CD4-positive, alpha-beta T cell treated with Interferon gamma for 1 hour (primary cell): Measurements from ENCODE around the gene FGR.
"Not testable (repeated sequence)": the region's sequence is repeated elsewhere in the genome, so short reads cannot be mapped to it uniquely, and the experiment has no call there.

Source experiments
- DNase-seq: peaks from one replicate; pipeline ENCODE4 v3.0.0-alpha.2; 2020

The FGR gene

DNA sequence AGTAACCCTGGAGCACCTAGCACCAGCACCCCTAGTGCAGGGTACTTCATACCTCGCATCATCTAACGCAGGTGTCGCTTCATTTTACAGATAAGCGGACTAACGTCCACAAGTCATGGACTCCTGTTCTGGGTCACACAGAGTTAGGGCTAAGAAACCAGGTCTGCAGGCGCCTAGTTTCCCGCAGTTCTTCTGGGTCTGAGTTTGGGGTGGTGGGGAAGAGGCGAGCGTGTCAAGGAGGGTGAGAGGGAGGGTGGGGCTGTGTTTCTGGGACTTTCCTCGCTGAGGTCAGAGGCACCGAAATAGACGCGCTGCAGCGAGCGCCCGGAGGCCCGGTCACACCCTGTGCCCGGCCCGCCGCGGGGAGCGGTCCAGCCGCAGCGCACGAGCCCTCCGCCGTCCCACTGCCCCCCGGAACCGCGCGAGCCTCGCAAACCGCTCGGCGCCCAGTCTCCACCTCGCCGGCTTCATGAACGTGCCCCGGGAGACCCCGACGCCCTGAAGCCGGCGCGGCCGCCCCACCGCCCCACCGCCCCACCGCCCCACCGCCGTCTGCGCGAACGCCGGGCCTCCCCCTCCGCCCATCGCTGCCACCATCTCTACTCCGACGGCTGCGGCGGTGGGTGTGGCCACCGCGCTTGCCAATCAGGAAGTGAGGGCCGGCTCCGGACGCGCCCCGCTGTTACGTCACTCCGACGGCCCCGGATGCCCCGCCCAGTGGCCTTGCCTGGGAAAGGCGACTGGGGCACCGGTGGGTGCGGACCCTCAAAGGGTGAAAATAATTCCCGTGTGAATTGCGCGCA, 24.7 kb upstream of the FGR start:
- DNase-seq = peak; percentile 92

DNA sequence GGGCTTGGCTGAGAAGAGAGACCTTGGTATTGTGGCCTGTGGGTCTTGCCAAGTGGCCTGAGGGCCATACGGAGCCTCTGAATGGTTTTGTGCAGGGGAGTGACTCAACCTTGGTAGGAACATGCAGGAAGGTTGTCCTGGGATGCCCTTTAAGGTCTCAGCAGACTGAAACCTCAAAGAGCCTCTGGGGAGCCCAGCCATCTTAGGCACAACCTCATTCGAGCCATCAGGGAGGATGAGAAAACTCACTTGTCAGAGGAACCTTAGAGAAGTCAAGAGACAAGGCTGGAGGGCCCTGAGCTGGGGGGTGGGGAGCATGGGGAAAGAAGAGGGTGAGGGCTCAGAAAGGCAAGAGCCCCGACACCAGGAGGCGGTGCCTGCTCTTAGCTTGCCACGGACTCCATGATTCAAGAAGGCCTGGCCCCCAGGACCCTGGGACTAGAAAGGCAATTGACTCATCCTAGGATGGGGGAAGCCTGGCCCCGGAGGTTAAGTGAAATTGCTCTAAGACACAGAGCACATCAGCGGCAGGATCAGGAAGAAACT, 24.0 kb upstream of the FGR start:
- peak; percentile 49 for DNase-seq

DNA sequence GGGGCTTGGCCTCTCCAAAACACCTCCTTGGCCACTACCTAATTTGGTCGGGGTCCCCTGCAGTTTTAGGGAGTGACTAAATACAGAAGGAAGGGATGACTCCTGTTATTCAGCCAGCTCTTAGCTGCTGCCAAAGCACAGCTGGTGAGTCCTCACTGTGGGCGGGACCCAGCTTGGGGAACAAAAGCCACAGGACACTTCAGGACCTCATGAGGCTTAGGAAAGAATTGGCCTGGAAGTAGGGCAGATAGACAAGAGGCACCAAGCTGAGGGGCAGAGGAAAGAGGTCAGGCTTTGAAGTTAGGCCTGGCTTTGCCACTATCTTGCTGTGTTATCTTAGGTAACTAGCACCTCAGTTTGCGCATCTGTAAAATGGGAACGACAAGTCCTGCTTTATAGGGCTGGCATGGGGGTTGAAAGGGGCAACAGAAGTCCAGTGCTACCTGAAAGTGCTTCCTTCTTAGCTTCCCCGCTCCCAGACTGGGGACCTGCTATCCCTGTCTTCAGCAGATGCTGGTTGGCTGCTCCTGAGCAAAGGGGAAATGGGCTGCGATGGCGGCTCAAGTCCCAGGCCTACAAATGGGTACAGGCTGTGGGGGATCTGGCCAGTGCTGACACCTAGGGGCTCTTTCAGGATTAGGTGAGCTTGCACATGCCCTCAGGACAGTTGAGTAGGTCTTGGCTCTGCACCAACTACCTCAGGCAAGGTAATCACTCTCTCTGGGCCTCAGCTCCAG, 21.3 kb upstream of the FGR start:
- DNase-seq = peak; percentile 51

DNA sequence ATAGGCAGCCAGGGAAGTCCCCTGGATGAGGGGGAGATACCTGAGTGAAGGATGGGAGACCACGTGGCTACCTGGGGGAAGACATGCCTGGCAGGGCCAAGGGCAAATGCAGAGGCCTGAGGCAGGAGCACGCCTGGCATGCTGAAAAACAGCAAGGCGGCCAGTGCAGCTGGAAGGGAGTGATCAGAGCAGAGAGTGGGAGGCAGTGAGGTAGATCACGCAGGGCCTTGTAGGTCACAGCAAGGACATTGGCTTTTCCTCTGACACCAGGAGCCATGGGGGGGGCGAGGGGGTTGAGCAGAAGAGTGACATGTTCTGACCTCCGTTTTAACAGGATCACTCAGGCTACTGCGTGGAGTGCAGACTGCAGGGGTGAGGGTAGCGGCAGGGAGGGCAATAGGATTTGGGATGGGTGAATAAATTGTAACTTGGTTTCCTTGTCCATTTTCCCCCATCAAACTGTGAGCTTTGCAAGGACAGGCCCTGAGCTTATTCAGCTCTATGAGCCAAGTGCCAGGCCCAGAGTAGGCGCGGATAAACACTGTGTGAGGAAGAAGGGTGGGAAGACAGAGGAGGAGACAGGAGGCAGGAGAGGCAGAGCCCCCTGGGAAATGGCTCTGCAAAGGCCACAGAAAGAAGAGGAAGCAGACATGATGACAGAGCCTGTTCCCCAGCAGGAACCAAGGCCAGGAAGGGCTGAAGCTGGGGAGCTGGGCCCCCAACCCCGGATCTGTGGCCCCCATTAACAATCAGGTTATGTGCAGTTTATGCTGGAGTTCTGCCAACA, 20.4 kb upstream of the FGR start:
- DNase-seq = no peak

DNA sequence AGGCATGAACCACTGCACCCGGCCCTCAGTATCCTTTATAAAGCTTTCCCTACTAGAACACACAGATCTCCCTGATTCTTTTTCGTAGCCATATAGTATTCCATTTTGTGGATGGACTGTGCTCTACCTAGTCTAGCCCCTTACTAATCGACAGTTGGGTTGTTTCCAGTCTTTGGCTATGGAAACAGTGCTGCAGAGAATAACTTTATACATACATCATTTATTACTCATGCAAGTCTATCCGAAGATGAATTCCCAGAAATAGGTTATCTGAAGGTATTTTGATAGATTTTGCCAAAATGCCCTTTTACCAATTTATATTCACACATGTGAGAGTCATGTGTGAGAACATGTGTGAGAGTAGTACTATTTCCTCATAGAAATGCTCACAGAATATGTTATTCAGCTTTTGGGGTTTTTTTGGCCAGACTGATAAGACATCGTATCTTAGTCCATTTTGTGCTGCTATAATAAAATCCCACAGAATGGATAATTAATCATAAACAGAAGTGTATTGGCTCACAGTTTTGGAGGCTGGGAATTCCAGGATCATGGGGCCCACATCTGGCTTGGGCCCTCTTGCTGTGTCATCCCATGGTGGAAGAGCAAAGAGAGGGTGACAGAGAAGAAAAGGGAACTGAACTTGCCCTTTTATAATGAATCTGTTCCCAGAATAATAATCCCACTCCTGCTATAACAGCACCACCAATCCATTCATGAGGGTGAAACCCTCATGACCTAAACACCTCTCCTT, 17.3 kb upstream of the FGR start:
- no peak for DNase-seq

DNA sequence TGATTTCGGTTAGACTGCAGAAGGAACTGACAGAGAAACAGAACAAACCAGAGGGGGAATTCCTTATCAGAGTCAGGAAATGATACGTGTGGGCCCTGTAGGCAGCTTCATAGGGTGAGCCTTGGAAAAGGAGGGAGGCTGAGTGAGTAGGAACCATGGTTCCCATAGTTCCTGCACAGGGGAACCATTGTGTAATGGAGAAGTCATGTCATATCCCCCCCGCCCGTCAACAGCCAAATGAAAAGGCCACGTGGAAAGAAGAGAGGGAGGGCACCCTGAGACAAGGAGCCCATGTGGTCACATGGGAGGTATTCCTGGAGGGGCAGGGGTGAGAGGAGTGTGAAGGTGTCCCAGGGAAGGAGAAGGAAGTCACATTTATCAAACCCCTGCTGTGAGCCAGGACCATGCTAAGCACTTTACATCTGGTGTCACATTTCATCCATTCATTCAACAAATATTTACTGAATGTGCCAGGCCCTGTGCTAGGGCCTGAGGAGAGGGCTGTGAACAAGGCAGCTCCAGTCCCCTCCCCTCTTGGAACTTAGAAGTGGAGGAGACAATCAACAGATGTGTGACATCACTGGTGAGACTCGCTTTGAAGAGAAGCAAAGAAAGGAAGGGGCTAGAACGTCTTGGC, 15.7 kb upstream of the FGR start:
- peak; percentile 62 for DNase-seq

DNA sequence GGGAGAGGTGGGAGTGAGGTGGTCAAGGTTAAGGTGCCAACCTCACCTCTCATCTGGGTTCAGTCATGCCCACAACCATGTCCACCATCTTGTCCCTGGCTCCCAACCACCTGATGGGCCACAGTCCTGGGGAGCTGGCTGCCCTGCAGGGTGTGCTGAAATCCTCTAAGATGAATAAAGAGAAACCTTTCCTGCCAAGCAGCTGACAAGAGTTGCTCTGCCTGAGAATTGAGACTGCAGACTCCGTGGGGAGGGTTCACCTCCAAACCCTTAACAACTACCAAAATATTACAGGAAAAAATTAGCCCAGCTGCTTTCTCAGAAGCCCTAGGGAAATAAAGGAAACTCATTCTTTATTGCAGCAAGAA, 15.2 kb upstream of the FGR start:
- no peak for DNase-seq

DNA sequence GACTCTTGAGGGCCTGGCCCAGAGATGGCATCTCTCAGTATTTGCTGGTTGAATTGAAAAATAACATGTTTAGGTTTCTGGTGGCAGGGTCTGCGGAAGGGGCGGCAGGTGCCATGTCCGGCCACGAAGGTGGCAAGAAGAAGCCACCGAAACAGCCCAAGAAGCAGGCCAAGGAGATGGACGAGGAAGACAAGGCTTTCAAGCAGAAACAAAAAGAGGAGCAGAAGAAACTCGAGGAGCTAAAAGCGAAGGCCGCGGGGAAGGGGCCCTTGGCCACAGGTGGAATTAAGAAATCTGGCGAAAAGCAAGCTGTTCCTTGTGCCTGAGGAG, 14.3 kb upstream of the FGR start:
- no peak for DNase-seq

DNA sequence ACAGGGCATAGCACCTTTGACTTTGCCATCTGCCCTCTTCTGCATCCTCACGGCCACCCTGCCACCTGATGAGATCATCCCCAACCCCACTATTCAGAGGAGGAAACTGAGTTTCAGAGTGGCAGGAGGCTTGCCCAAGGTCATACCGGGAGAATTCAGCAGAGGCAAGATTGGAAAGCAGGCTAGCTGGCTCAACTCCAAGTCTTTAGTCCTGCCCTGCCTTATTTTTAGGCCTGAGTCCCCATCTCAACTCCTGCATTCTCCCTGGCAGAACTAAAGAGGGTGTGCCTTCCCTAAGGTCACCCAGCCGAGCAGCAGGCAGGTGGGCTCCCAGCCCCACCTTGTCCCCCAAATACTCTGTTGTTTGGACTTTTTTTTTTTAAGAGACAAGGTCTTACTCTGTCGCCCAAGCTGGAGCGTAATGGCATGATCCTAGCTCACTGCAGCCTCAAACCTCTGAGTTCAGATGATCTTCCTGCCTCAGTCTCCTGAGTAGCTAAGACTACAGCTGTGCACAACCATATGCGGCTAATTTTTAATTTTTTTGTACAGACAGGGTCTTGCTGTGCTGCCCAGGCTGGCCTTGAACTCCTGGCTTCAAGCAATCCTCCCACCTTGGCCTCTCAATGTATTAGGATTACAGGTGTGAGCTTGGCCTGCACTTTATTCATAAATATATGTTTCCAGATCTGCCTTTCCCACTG, 13.8 kb upstream of the FGR start:
- DNase-seq = no peak

DNA sequence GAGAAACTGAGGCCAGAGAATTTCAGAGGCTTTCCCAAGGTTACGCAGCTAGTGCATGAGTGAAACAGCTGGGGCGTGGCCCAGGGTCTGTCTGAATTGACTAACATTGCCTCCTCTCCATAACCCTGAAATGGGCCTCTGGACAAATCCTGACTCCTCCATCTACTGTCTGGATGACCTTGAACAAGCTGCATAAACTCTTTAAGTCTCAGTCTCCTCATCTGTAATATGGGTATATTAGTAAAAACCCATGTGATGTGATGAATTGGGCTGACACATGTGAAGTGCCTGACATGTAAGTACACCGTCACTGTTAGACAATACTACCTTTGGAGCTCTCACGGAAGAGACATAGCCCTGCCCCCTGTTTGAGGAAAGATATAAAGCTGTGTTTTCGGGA, 12.3 kb upstream of the FGR start:
- no peak for DNase-seq

DNA sequence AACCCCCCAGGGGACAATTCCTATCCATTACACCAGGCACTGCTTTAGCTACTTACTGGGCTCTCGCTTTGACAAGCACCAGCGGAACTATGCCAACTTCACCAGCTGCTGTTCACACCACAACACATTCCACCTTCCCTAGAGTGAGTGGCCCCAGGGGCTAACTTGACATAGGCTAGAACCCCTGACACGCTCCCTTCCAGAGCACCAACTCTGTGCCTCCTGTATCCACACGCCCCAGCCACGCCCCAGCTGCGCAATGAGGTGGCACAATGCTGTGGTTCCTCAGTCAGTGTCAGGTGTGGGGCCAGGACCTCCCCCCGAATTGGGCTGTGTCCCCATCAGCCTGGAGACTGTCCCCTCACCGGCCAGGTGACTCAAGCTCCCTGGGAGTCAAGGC, 11.7 kb upstream of the FGR start:
- DNase-seq = no peak

DNA sequence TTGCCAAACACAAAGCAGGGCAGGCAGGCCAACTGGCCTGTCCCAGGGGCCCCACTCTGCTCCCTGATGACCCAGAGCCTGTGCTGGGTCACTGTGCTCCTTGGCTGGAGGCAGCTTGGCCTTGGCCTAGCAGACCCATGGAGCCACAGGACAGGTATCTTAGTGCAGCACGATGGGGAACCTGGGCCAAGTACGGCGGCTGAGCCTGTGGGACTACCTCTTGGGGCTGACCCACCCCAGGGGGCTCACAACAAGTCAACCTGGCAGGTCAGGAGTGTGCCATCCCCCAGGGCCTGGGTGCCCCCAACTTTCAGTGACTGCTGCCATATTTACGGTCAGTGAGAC, 10.1 kb upstream of the FGR start:
- DNase-seq = no peak

DNA sequence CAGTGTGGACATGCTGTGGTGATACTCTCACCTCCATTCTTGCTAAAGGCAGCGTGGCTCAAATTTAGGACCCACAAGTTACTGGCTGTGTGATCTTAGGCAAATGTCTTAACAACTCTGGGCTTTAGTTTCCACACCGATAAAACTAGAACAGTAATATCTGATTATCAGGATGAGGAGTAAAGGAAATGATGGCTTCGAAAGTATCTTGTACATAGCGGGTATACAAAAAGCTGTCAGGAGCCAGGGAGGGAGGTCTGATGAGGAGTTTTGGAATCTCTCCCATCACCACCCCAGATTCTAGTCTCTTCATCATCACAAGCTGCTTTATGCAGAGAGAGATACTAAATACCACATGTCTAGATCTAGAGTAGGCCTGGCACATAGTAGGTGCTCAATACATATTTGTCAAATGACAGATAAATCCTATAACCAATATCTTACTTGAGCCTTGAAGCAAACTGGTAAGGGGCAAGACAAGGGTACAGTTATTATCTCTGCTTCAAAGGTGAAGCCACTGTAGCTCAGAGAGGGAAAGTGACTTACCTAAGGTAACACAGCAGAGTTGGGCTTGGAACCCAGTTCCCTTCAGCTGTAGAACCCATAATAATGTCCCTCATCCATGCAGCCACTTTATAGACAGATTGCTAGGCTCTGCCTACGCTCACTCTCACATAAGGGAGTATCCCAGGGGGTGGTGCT, 9.5 kb upstream of the FGR start:
- no peak for DNase-seq

DNA sequence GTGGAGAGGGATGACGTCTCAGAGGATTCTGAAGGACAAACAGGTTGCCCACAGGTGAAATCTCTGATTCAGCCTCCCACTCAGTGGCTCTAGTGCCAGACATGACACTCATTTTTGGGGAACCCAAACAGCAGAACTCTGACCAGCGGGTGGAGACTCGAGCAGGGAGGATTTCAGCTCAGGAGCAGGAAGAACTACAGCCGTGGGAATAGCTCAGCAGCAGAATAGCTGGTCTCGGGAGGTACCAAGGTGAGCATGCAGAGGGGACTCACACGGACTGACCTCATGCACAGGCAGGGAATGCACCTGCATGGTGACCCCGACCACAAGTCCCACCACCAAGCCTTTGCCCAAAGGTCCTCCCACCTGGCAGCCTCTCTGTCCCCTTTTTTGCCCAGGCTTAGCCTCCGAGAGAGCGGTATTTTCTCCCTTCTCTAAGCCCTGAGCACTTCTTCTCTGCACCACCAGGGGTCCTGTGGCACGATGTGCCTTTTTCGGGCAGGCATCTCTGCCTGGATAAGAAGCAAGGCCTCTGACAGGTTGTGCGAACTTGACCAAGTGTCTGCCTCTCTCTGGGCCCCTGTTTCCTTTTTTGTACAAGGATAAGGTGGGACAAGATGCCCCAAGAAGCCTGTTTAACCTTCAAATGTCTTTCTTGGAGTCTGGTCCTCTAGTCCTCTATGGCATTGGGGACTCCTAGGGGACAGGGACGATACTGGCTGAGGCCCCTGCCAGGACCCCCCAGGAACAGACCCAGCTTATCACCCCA, 8.8 kb upstream of the FGR start:
- peak; percentile 72 for DNase-seq

DNA sequence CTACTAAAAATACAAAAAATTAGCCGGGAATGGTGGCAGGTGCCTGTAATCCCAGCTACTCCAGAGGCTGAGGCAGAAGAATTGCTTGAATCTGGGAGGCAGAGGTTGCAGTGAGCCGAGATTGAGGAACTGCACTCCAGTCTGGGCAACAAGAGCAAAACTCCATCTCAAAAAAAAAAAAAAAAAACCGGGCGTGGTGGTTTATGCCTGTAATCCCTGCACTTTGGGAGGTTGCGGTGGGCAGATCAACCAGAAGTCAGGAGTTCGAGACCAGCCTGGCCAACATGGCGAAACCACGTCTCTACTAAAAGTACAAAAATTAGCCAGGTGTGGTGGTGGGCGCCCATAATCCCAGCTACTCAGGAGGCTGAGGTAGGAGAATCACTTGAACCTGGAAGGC, 5.5 kb upstream of the FGR start:
- DNase-seq = not testable (repeated sequence)

DNA sequence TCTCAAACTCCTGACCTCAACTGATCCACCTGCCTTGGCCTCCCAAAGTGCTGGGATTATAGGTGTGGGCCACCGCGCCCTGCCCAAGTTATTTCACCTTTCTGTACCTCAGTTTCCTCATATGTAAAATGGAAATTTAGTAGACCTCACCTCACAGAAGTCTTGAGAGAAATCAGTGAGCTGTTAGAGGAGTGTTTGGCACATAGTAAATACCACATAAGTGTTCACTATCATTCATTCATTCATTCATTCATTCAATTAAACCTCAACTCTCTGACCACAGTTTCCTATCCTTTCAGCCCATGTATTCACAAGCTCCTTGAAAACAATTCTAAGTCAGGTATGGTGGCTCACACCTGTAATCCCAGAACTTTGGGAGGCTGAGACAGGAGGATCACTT, 3.8 kb upstream of the FGR start:
- DNase-seq = no peak

DNA sequence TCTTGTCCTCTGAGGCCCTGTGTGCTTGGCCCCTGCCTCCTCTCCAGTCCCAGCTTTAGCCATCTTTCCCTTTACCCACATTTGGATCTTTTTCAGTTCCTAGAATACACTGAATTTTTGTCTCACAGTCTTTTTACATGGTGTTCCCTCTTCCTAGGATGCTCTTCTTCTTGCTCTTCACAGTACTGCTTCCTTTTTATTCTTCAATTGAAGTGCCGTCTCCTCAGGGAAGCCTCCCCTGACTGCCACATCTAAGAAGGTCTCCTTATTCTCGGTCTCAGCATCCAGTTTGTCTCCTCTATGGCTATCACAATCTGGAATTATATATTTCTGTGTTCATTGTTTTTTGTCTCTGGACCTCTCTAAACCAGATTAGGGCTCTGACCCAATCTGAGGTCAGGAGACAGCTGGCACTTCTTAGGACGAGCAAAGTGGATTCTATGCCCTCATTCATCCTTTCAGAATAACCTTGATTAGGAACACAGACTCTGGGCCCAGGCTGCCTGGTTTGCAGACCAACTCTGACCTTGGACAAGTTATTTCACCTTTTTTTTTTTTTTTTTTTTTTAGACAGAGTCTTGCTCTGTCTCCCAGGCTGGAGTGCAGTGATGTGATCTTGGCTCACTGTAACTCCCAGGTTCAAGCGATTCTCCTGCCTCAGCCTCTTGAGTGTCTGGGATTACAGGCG, 3.2 kb upstream of the FGR start:
- no peak for DNase-seq

DNA sequence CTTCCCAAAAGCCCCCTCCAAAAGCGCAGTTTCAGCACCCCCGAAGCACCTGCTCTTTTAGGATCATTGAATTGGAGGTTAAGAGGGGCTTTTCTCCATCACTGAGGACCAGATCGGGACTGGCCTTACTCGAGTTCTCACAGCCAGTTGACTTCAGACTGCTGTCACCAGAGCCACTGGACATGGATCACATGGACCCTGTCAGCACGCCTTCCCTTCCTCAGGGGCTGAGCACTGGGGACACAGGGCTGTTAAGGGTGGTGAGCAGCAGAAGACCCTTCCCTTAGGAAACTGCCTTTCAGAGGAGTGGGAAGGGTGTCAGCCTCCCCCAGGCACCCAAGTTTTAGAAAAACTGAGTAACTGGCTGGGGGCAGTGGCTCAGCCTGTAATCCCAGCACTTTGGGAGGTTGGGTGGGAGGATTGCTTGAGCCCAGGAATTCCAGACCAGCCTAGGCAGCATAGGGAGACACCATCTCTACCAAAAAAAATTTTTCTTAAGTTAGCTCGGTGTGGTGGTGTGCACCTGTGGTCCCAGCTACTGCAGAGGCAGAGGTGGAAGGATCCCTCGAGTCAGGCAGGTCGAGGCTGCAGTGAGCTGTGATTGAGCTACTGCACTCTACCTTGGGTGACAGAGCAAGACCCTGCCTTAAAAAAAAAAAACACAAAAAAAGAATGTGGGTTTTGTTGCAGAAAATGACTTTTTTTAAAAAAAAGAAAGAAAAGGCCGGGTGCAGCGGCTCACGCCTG, 584 bp upstream of the FGR start:
- DNase-seq = no peak
